CD14-positive monocyte (primary cell): ENCODE results near the gene SCEL. TPM values are rescaled to one million over a fixed set of nuclear protein-coding genes. Genes with fewer than 3 reads are reported as not detected.

Experiments used
- DNase-seq, 3 donors: peaks; one replicate each; pipeline ENCODE4 v3.0.0-alpha.2; 2011 to 2022
- H2AFZ ChIP-seq: 2 replicates; pipeline ENCODE4 v1.6.0; 2012; ENCODE audit warnings: mild to moderate bottlenecking, low read depth, low read length, inconsistent platforms; ENCODE audit not compliant: insufficient read depth, poor library complexity, severe bottlenecking
- H3K27ac ChIP-seq, 2 donors: 1 replicate in 1 of 2; 2 replicates in 1 of 2; pipeline ENCODE4 v1.5.1; 2012 to 2013; ENCODE audit warnings: low read length in 2 of 2, control low read depth in 1 of 2, inconsistent platforms in 1 of 2, low read depth in 1 of 2, mild to moderate bottlenecking in 1 of 2
- H3K27me3 ChIP-seq, 2 donors: one replicate each; pipeline versions ENCODE4 v1.6.0 to v1.6.1; 2011 to 2013; ENCODE audit warnings: low read length in 2 of 2; ENCODE audit not compliant: control insufficient read depth in 2 of 2, insufficient read depth in 2 of 2
- H3K36me3 ChIP-seq, 2 donors: replicated peaks in 1 of 2; 1 replicate in 1 of 2; 2 replicates in 1 of 2; pipeline versions ENCODE4 v1.5.1 to v1.6.1; 2012 to 2013; ENCODE audit warnings: low read length in 2 of 2, control low read depth in 1 of 2, inconsistent platforms in 1 of 2, mild to moderate bottlenecking in 1 of 2; ENCODE audit not compliant: insufficient read depth in 2 of 2, control insufficient read depth in 1 of 2
- H3K4me1 ChIP-seq, 2 donors: 1 replicate in 1 of 2; 2 replicates in 1 of 2; pipeline versions ENCODE4 v1.5.1 to v1.6.1; 2012 to 2013; ENCODE audit warnings: low read length in 2 of 2, control low read depth in 1 of 2, inconsistent platforms in 1 of 2, mild to moderate bottlenecking in 1 of 2, moderate library complexity in 1 of 2; ENCODE audit not compliant: insufficient read depth in 2 of 2, control insufficient read depth in 1 of 2
- H3K4me2 ChIP-seq: replicated peaks from 2 replicates; pipeline ENCODE3; 2012; ENCODE audit warnings: low read length, moderate library complexity, mild to moderate bottlenecking; ENCODE audit not compliant: poor library complexity, severe bottlenecking; ENCODE audit errors: extremely low read depth
- H3K4me3 ChIP-seq, 3 experiments: fragments of 200-600 bp in 1 of 3; sonication (generic) in 1 of 3; replicated peaks in 1 of 3; 1 replicate in 2 of 3; 2 replicates in 1 of 3; pipeline ENCODE4 v1.5.1; 2011 to 2013; ENCODE audit warnings: low read length in 3 of 3, mild to moderate bottlenecking in 3 of 3, control low read depth in 2 of 3, low read depth in 2 of 3, inconsistent platforms in 1 of 3, moderate library complexity in 1 of 3
- H3K79me2 ChIP-seq: 2 replicates; pipeline ENCODE4 v1.6.0; 2012; ENCODE audit warnings: mild to moderate bottlenecking, control low read depth, inconsistent platforms, low read length, moderate library complexity; ENCODE audit not compliant: insufficient read depth
- H3K9ac ChIP-seq: 2 replicates; pipeline ENCODE4 v1.6.0; 2017; ENCODE audit warnings: low read length, mild to moderate bottlenecking; ENCODE audit not compliant: insufficient read depth, poor library complexity, severe bottlenecking
- H3K9me3 ChIP-seq, 2 donors: replicated peaks in 1 of 2; 1 replicate in 1 of 2; 2 replicates in 1 of 2; pipeline versions ENCODE4 v1.5.1 to v1.6.1; 2012 to 2013; ENCODE audit warnings: low read length in 2 of 2, control low read depth in 1 of 2; ENCODE audit not compliant: control insufficient read depth in 1 of 2, insufficient read depth in 1 of 2
- H4K20me1 ChIP-seq: 2 replicates; pipeline ENCODE4 v1.6.0; 2012; ENCODE audit warnings: mild to moderate bottlenecking, low read length, control low read depth, moderate library complexity; ENCODE audit not compliant: insufficient read depth
- H3K27ac Mint-ChIP-seq, 7 donors: one replicate each; pipeline ENCODE4 v1.8.0; 2020; ENCODE audit warnings: mild to moderate bottlenecking in 7 of 7, mixed read lengths in 7 of 7, moderate library complexity in 6 of 7, inconsistent platforms in 2 of 7
- H3K27me3 Mint-ChIP-seq, 3 donors: one replicate each; pipeline ENCODE4 v1.8.0; 2021 to 2022; ENCODE audit warnings: low read depth in 3 of 3, mild to moderate bottlenecking in 3 of 3, mixed read lengths in 3 of 3, moderate library complexity in 3 of 3, inconsistent platforms in 1 of 3
- H3K36me3 Mint-ChIP-seq, 2 donors: one replicate each; pipeline ENCODE4 v1.8.0; 2020; ENCODE audit warnings: mixed read lengths in 2 of 2, inconsistent platforms in 1 of 2, mild to moderate bottlenecking in 1 of 2
- H3K4me1 Mint-ChIP-seq: one replicate; pipeline ENCODE4 v1.8.0; 2020; ENCODE audit warnings: mild to moderate bottlenecking, mixed read lengths
- H3K4me3 Mint-ChIP-seq, 2 donors: one replicate each; pipeline ENCODE4 v1.8.0; 2020; ENCODE audit warnings: mild to moderate bottlenecking in 2 of 2, mixed read lengths in 2 of 2, moderate library complexity in 1 of 2
- H3K9me3 Mint-ChIP-seq, 7 donors: one replicate each; pipeline ENCODE4 v1.8.0; 2020 to 2022; ENCODE audit warnings: mixed read lengths in 7 of 7, mild to moderate bottlenecking in 6 of 7, moderate library complexity in 6 of 7, inconsistent platforms in 2 of 7
- CTCF ChIP-seq: fragments of 200-600 bp; IDR thresholded peaks from one replicate; pipeline ENCODE4 v1.8.0; 2022; ENCODE audit warnings: antibody characterized with exemption, mild to moderate bottlenecking
- WGBS: methylation state at CpG from one replicate; pipeline ENCODE4 v1.1.5; 2013; ENCODE audit warnings: missing lambda C conversion rate; ENCODE audit not compliant: insufficient coverage; 5-methylcytosine and 5-hydroxymethylcytosine counted together
- intact Hi-C, 2 donors: fragments of 100-400 bp; cut with micrococcal nuclease; formaldehyde crosslinking; loops; one replicate each; pipeline versions ENCODE4 v1.15.0 to v1.15.1; 2023
- polyA plus RNA-seq, 3 donors: library from polyadenylated mRNA; depleted of rRNA in 1 of 3; unstranded in 2 of 3; stranded (reverse) in 1 of 3; fragments of 300-500 nt in 2 of 3; fragments of >200 nt in 1 of 3; fragmentation: Illumina TruSeq in 2 of 3; gene quantifications; 1 replicate in 2 of 3; 2 replicates in 1 of 3; pipeline ENCODE4 v1.2.3, GENCODE V29; 2012 to 2021

The SCEL gene
- polyA plus RNA-seq, 3 donors: not detected

- Histone ChIP-seq H3K4me1 (no peaks in the 10 kb centered on the region), H3K4me3 (no peak overlapping the region), H2AFZ (no peak overlapping the region), H3K36me3 (no peaks in the 10 kb centered on the region), H3K9ac (no peak overlapping the region), H4K20me1 (no peaks in the 10 kb centered on the region), H3K9me3 (no peaks in the 10 kb centered on the region), H3K79me2 (no peaks in the 10 kb centered on the region), H3K27ac (no peak overlapping the region), H3K27me3 (no peaks in the 10 kb centered on the region), H3K4me2 (no peak overlapping the region)
- intact Hi-C loops: no loop called here
- H3K36me3 Mint-ChIP-seq: no peaks in the 10 kb centered on the region
- H3K4me1 Mint-ChIP-seq: peaks cover 7% of the 10 kb centered on the region
- TF ChIP-seq CTCF: no peak
- H3K27ac Mint-ChIP-seq: no peak overlapping the region
- no peak for DNase-seq
- H3K27me3 Mint-ChIP-seq: no peaks in the 10 kb centered on the region
- H3K9me3 Mint-ChIP-seq: no peaks in the 10 kb centered on the region
- no peak overlapping the region for H3K4me3 Mint-ChIP-seq
Observed at GRCh38 chr13:77536358-77536757, 852 bp downstream of the SCEL start.

GRCh38 chr13:77537289-77537919, 1.9 kb downstream of the SCEL start:
- Mint-ChIP-seq H3K36me3 (no peaks in the 10 kb centered on the region), H3K27ac (no peak overlapping the region), H3K27me3 (peaks cover 0 to 2% (median 0%) of the 10 kb centered on the region in 3 donors), H3K9me3 (no peaks in the 10 kb centered on the region), H3K4me3 (no peak overlapping the region), H3K4me1 (peaks cover 7% of the 10 kb centered on the region)
- 93% methylated on average over 3 of the region's 7 CpGs for WGBS
- H3K36me3 ChIP-seq: no peaks in the 10 kb centered on the region
- H4K20me1 ChIP-seq: no peaks in the 10 kb centered on the region
- H3K9me3 ChIP-seq: no peaks in the 10 kb centered on the region
- H3K27me3 ChIP-seq: no peaks in the 10 kb centered on the region
- no peak overlapping the region for H3K27ac ChIP-seq
- no peak overlapping the region for H2AFZ ChIP-seq
- no peak overlapping the region for H3K4me2 ChIP-seq
- no peak for TF ChIP-seq CTCF
- intact Hi-C loops: no loop called here
- H3K79me2 ChIP-seq: no peaks in the 10 kb centered on the region
- no peak overlapping the region for H3K9ac ChIP-seq
- no peak overlapping the region for H3K4me3 ChIP-seq
- DNase-seq: no peak
- no peaks in the 10 kb centered on the region for H3K4me1 ChIP-seq
